Smooth muscle cell (in vitro differentiated cells): ENCODE measurements around the gene ZEB2. TPM values are rescaled to one million over a fixed set of nuclear protein-coding genes. Genes with fewer than 3 reads are reported as not detected.

Experiments
- DNase-seq: peaks from one replicate; lab custom pipeline; 2025; ENCODE audit not compliant: unreplicated experiment; lab: John Stamatoyannopoulos, UW
- H2AFZ ChIP-seq: fragments of 200-600 bp; sonication (generic); 2 replicates; pipeline ENCODE4 v1.6.0; 2016; ENCODE audit warnings: antibody characterized with exemption, low read depth, mild to moderate bottlenecking
- H3F3A ChIP-seq: fragments of 200-600 bp; sonication (generic); 2 replicates; pipeline ENCODE4 v1.6.0; 2017; ENCODE audit warnings: antibody characterized with exemption, low read depth
- H3K27ac ChIP-seq: fragments of 200-600 bp; sonication (generic); 2 replicates; pipeline ENCODE4 v1.5.1; 2016; ENCODE audit warnings: low read depth, mild to moderate bottlenecking
- H3K27me3 ChIP-seq: fragments of 200-600 bp; sonication (generic); 2 replicates; pipeline ENCODE4 v1.6.1; 2016; ENCODE audit warnings: low read depth, mild to moderate bottlenecking
- H3K36me3 ChIP-seq: fragments of 200-600 bp; sonication (generic); 2 replicates; pipeline ENCODE4 v1.5.1; 2016; ENCODE audit warnings: low read depth
- H3K4me1 ChIP-seq: fragments of 200-600 bp; sonication (generic); 2 replicates; pipeline ENCODE4 v1.5.1; 2016; ENCODE audit warnings: low read depth
- H3K4me2 ChIP-seq: fragments of 200-600 bp; sonication (generic); 2 replicates; pipeline ENCODE4 v1.6.0; 2016; ENCODE audit warnings: mild to moderate bottlenecking
- H3K4me3 ChIP-seq: fragments of 200-600 bp; sonication (generic); 2 replicates; pipeline ENCODE4 v1.5.1; 2016; ENCODE audit warnings: mild to moderate bottlenecking
- H3K79me2 ChIP-seq: fragments of 200-600 bp; sonication (generic); 2 replicates; pipeline ENCODE4 v1.6.0; 2016; ENCODE audit warnings: low read depth, mild to moderate bottlenecking
- H3K9ac ChIP-seq: fragments of 200-600 bp; sonication (generic); 2 replicates; pipeline ENCODE4 v1.6.0; 2016; ENCODE audit warnings: low read depth
- H3K9me3 ChIP-seq: fragments of 200-600 bp; sonication (generic); replicated peaks from 2 replicates; pipeline ENCODE4 v1.5.1; 2016; ENCODE audit warnings: low read depth
- H4K20me1 ChIP-seq: fragments of 200-600 bp; sonication (generic); 2 replicates; pipeline ENCODE4 v1.6.0; 2016; ENCODE audit warnings: low read depth
- WGBS: methylation state at CpG from one replicate; pipeline ENCODE4 v1.1.7; 2016; ENCODE audit warnings: low lambda C conversion rate; 5-methylcytosine and 5-hydroxymethylcytosine counted together
- polyA plus RNA-seq: library from polyadenylated mRNA; unstranded; fragments of >200 nt; fragmentation: Nextera tagmentation; extraction: Ambion mirVana; gene quantifications from 2 replicates; pipeline ENCODE4 v1.2.1, GENCODE V29; 2016
- total RNA-seq: library from RNA; depleted of rRNA; stranded (reverse); fragments of >200 nt; gene quantifications from 2 replicates; pipeline ENCODE4 v1.2.3, GENCODE V29; 2014
- TF ChIP-seq, protein P1 (sequence below): fragments of 200-600 bp; sonication (generic); IDR thresholded peaks from 2 replicates; pipeline ENCODE4 v1.5.1; 2017; ENCODE audit warnings: borderline replicate concordance, mild to moderate bottlenecking, antibody characterized with exemption; ENCODE audit not compliant: insufficient read depth, poor library complexity, severe bottlenecking

Gene ZEB2
- total and polyA plus RNA-seq, 2 experiments from 2014 or later, result 67.5 to 148 TPM

DNA sequence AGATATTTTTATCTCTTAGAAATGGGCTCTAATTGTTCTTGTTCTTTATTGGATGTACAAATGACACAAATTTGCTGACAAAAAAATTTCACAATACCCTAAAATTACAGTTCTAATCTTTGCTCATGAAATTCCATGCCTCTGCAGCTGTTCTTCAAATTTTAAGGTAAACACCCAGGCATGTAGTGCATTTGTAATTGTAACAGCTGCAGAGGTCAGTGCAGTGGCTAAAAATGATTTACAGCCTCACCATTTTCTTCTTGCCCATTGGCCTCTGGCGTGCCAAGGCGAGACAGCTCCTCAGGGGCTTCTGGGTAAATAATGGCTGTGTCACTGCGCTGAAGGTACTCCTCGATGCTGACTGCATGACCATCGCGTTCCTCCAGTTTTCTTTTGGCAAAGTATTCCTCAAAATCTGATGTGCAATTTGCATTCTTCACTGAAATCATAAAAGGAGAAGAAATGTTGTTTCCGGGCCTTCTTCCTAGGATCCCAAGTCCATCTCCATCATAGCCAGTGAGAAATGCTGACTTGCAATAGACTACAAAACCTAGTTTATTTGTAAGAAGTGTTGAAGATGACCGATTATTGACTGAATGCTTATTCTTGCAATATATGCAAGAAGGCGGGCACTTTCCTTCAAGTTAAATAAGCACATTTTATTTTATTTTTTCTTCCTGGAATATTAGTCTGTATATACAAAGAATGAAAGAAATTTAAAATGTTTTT lies 115.2 kb downstream of the ZEB2 start:
- Histone ChIP-seq H3K79me2 (peaks cover 44% of the 10 kb centered on the region), H3F3A (peaks cover 49% of the 10 kb centered on the region), H2AFZ (no peak overlapping the region), H3K4me3 (no peak overlapping the region), H3K27me3 (no peaks in the 10 kb centered on the region), H3K27ac (peak overlapping the region; percentile 45), H3K36me3 (peaks cover 15% of the 10 kb centered on the region), H3K4me1 (no peaks in the 10 kb centered on the region), H3K9me3 (no peaks in the 10 kb centered on the region), H3K4me2 (no peak overlapping the region), H4K20me1 (peaks cover 19% of the 10 kb centered on the region), H3K9ac (no peak overlapping the region)
- TF ChIP-seq, protein P1, sequence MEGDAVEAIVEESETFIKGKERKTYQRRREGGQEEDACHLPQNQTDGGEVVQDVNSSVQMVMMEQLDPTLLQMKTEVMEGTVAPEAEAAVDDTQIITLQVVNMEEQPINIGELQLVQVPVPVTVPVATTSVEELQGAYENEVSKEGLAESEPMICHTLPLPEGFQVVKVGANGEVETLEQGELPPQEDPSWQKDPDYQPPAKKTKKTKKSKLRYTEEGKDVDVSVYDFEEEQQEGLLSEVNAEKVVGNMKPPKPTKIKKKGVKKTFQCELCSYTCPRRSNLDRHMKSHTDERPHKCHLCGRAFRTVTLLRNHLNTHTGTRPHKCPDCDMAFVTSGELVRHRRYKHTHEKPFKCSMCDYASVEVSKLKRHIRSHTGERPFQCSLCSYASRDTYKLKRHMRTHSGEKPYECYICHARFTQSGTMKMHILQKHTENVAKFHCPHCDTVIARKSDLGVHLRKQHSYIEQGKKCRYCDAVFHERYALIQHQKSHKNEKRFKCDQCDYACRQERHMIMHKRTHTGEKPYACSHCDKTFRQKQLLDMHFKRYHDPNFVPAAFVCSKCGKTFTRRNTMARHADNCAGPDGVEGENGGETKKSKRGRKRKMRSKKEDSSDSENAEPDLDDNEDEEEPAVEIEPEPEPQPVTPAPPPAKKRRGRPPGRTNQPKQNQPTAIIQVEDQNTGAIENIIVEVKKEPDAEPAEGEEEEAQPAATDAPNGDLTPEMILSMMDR, result no peak
- no peak for DNase-seq
- 89% methylated on average over 9 of the region's 9 CpGs for WGBS

DNA sequence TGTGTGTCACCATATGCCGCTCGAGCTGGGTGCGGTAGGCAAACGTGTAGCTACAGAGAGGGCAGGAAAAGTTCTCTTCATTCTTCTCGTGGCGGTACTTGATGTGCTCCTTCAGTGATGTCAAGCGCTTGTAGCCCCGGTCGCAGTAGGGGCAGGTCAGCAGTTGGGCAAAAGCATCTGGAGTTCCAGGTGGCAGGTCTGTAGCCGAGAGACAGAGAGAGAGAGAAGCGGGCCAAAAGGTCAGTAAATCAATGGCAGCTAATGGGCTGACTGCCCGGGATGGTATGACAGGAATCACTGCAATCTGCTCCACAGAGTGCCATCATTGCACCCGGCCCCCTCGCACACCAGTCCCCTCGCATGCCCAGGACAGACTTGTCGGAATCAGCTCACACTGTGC lies 116.0 kb downstream of the ZEB2 start:
- H3K4me1 ChIP-seq, result no peaks in the 10 kb centered on the region
- H3K79me2 ChIP-seq, result peaks cover 41% of the 10 kb centered on the region
- no peaks in the 10 kb centered on the region for H3K27me3 ChIP-seq
- WGBS, result 74% methylated on average over 16 of the region's 16 CpGs
- no peak overlapping the region for H3K4me3 ChIP-seq
- TF ChIP-seq, protein P1, result no peak
- peaks cover 46% of the 10 kb centered on the region for H3F3A ChIP-seq
- no peak overlapping the region for H3K4me2 ChIP-seq
- H3K9me3 ChIP-seq, result no peaks in the 10 kb centered on the region
- peaks cover 13% of the 10 kb centered on the region for H4K20me1 ChIP-seq
- H3K36me3 ChIP-seq, result peaks cover 19% of the 10 kb centered on the region
- no peak for DNase-seq
- H3K9ac ChIP-seq, result no peak overlapping the region
- H2AFZ ChIP-seq, result no peak overlapping the region
- H3K27ac ChIP-seq, result peak overlapping the region; percentile 32

DNA sequence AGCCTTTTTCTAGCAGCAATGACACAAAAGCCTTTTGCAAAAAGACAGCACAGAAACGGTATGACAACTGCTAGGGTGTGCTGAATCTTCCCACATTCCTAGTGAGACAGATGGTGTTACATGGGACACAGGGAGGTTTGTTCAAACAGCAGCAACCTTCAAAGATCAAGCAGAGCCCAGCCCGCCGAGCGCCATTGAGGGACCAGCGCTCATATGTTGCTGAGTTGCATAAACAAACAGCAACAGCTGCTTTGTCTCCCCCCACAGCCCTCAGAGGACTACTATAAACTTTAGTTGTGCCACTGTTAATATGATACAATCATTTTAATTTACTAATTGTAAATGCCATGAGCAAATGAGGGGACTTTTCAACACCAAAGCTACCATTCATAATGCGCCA lies 117.7 kb downstream of the ZEB2 start:
- Histone ChIP-seq H3K27me3 (no peaks in the 10 kb centered on the region), H3K27ac (peak overlapping the region; percentile 51), H3K9me3 (no peaks in the 10 kb centered on the region), H2AFZ (no peak overlapping the region), H4K20me1 (peaks cover 2% of the 10 kb centered on the region), H3K4me3 (no peak overlapping the region), H3K4me2 (no peak overlapping the region), H3K79me2 (peaks cover 40% of the 10 kb centered on the region), H3K4me1 (no peaks in the 10 kb centered on the region), H3K9ac (no peak overlapping the region), H3K36me3 (peaks cover 24% of the 10 kb centered on the region), H3F3A (peaks cover 39% of the 10 kb centered on the region)
- TF ChIP-seq, protein P1, result no peak
- no peak for DNase-seq
- WGBS, result 63% methylated on average over 6 of the region's 6 CpGs

DNA sequence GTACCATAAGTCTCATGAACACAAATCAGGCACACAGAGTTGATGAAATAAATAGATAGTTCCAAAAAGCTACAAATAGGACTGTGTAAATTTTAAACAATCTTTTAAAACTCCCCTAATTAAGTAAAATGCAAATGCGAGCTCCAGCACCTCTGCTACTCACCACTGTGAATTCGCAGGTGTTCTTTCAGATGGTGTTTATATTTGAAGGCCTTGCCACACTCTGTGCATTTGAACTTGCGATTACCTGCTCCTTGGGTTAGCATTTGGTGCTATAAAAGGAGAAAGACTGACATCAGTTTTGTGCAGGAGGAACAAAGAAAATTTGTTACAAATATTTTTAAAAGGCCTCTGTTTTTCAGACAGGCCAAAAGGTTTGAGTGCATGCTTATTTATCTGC lies 118.9 kb downstream of the ZEB2 start:
- no peak for DNase-seq
- H3K9me3 ChIP-seq, result no peaks in the 10 kb centered on the region
- H3K4me2 ChIP-seq, result no peak overlapping the region
- no peaks in the 10 kb centered on the region for H3K4me1 ChIP-seq
- peak overlapping the region; percentile 51 for H3K27ac ChIP-seq
- H3K27me3 ChIP-seq, result no peaks in the 10 kb centered on the region
- no peaks in the 10 kb centered on the region for H4K20me1 ChIP-seq
- TF ChIP-seq, protein P1, result no peak
- peaks cover 42% of the 10 kb centered on the region for H3K79me2 ChIP-seq
- 99% methylated on average over 3 of the region's 3 CpGs for WGBS
- H3K9ac ChIP-seq, result no peak overlapping the region
- H3K36me3 ChIP-seq, result peaks cover 29% of the 10 kb centered on the region
- peaks cover 34% of the 10 kb centered on the region for H3F3A ChIP-seq
- H3K4me3 ChIP-seq, result no peak overlapping the region
- H2AFZ ChIP-seq, result no peak overlapping the region
